HG02973 (cell line): Measurements from ENCODE around the gene DDC.
"Not testable (repeated sequence)": the region's sequence is repeated elsewhere in the genome, so short reads cannot be mapped to it uniquely, and the experiment has no call there.

Experiments used
- ATAC-seq: cut with Tn5 transposase; IDR thresholded peaks from one replicate; pipeline ENCODE4 v1.9.1; 2021; ENCODE audit warnings: moderate library complexity; ENCODE audit not compliant: unreplicated experiment

DDC gene

DNA sequence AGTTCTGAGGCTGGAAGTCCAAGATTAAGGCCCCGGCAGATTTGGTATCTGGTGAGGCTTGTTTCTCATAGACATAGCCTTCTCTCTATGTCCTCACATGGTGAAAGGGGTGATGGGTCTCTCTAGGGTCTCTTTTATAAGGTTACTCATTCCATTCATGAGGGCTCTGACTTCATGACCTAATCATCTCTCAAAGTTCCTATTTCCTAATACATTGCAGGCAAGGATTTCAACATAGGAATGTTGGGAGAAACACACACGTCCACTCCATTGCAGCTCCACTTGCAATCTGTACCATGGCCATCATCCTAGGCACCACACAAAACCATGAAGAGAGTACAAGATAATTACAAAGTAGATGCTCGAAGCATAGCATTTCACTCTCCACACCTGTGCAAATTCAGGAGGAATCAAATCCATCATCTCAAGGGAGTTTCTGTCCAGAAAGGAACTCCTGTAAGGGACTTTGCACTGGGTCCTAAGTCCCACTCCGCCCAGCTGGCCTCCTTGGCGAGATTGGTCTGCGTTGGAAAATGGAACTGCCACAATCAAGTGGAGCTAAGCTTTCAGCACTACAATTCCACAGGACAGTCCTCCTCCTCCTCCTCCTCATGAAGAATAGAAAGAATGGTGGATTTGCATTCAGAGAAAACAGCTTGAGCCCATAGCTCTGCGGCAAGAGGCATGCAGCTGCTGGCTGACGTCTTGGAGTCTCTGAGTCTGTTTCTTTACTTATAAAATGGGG, 8.8 kb downstream of the DDC start:
- no peak for ATAC-seq

DNA sequence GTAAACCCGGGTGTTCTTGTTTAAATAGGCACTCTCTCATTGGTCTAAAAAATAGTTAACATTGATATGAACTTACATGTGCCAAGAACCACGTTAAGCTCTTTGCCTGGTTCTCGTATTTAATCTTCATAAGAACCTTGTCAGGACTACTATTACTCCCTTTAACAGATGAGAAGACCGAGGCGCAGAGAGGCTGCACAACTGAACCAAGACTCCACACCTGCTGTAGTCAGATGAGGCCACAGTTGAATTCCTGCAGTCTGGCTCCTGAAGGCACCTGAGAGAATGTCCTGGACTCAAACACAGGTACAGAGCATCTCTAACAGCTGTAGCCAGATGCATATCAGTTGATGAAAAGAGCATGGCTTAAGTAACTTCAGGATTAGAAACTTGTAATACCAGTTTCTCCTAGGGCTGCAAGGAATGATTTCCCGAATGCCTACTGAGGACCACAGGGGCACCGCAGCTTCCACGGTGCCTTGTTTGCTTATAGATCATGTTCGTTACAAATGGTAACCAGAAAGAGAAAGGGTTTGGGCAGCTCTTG, 9.5 kb downstream of the DDC start:
- no peak for ATAC-seq

- ATAC-seq = no peak
Observed at GRCh38 chr7:50554431-50555322, 10.5 kb downstream of the DDC start.

DNA sequence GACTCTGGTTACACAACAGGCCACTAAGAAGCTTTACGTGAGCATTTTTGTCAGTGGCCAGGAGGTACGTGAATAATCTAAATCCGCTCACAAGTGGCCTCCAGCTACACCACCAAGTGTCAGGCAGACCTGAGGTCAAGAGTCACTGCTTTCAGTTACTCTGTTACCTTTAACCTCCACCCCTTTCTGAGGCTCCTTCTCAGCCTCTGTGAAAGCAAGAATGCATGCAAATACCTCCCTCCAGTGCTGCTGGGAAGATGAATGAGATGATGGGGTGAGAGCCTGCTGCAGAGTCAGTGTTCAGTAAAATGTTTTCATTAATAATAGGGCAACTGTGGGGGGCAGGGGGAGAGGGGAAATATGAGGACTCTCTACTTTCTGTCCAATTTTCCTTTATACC, 11.2 kb downstream of the DDC start:
- ATAC-seq = no peak

DNA sequence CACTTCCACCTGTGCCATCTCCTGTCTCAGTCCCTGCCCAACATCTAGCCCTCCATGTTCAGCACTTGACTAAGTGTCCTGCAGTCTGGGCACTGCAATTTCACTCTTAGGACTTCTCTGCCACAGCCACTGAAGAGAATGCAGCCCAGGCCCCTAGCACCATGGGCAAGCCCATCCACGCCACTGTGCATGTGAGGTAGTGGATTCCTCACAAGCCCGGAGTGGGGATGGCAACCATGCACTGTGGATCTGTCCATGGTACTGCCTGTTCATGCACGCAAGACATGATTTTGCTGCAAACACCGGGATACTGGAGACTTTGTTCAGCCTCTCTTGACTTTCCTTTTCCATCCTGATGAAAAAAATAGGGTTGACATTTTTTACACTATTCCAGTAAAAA, 12.3 kb downstream of the DDC start:
- no peak for ATAC-seq

GRCh38 chr7:50552139-50552538, 13.1 kb downstream of the DDC start:
- ATAC-seq = no peak

- ATAC-seq = not testable (repeated sequence)
Observed at GRCh38 chr7:50545613-50546012, 19.6 kb downstream of the DDC start.

DNA sequence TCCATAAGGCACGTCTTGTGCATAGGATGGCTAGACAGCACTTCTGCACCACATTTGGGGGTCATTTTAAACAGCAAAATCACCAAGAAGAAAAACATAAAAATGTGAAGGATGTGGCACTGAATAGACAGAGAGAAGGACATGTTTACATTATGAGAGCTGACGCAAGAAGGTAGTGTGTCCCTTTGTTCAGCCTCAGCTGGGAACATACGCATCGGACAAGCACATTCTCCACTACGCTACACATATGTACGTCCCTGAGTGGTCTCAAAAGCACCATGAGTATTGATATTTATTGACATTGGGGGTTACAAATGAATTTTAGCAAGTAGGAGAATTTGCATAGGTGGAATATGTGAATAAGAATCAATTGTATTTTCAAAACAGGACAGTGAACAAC, 20.2 kb downstream of the DDC start:
- no peak for ATAC-seq

GRCh38 chr7:50543776-50544442, 21.3 kb downstream of the DDC start:
- ATAC-seq = no peak

DNA sequence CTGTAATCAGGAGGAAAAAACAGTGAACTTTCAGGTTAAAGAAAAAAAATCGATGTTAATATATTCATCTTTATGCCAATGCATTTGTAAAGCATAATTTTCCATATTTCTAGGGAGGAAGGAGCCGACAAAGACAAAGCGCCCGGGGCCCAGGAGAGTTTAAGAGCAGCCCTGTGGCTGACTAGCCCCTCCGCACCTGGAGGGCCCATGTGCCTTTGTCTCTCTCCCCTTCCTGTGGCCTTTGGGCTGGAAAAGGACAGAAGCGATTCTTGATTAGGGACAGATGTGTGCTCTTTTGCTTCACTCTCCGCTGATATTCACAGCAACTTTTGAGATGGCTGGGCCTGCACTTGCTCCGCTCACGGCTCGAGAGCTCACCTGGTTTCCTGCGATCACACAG, 23.1 kb downstream of the DDC start:
- ATAC-seq = no peak

DNA sequence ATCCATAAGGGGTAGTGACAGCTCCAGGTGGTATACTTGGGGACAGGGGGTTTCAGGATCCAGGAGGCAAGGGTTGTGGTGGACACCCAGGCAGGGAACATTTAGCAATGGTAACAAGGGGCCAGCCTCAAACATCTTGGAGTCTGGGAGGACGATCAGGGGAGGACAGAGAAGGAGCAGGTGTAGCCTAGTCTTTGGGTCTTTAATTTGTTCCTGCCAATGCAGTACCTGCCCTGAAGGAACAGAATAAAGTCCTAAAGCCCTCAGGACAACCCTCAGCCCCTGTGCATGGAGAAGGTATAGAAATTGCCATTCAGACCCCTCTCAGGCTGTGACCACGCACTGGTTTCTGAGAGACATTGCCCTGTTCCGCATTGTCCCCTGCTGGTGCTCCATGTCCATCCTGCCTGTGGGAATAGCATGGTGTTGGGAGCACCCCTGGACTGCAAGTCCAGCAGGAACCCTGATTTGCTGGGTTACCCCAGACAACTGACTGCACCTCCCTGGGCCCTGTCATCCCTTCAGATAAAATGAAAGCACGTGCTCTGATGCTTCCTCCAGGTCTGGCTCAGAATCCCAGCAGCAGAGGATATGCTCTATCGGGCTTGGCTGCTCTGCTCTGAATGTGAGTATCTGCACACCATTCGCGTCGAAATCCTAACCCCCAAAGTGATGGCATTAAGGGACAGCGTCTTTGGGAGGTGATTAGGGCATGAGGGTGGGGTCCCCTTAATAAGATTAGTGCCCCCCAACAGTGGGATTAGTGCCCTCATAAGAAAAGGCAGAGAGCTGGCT, 24.2 kb downstream of the DDC start:
- no peak for ATAC-seq

- ATAC-seq = no peak
Observed at GRCh38 chr7:50539725-50540124, 25.5 kb downstream of the DDC start.

GRCh38 chr7:50538478-50538877, 26.7 kb downstream of the DDC start:
- no peak for ATAC-seq

DNA sequence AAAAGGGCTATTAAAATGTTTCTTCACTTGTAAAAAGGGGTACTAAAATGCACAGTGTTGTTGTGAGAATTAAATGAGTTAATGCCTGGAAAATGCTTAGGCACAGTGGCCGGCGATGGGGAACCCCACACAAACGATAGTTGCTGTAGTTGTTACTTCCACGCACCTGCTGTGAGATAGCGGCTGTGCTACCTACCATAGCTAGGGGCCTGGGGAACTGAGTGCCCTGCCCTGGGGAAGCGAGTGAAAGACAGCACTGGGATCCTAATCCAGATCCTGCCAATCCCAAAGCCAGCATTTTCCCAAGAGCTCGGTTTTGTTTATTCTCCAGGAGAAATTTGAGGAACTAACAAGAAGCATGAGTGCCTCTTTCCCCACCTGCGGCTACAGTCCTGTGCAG, 27.8 kb downstream of the DDC start:
- ATAC-seq = no peak

DNA sequence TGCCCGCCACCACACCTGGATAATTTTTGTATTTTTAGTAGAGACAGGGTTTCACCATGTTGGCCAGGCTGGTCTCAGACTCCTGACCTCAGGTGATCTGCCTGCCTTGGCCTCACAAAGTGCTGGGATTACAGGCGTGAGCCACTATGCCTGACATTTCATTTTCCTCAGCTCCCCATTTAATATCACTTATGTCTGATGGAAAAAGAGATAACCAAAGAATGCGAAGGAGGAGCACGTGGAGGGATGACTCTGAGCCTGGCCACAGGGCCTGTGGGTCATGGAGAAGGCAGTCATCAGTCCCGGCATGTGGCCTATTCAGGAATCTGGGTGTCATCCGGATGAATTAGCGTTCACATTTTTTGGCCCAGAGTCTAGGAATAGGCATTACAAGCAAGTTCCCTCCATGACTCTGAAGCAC, 29.9 kb downstream of the DDC start:
- ATAC-seq = not testable (repeated sequence)

- ATAC-seq = no peak
Observed at GRCh38 chr7:50534690-50535290, 30.4 kb downstream of the DDC start.

GRCh38 chr7:50533866-50534265, 31.3 kb downstream of the DDC start:
- no peak for ATAC-seq

GRCh38 chr7:50531928-50532327, 33.3 kb downstream of the DDC start:
- no peak for ATAC-seq

DNA sequence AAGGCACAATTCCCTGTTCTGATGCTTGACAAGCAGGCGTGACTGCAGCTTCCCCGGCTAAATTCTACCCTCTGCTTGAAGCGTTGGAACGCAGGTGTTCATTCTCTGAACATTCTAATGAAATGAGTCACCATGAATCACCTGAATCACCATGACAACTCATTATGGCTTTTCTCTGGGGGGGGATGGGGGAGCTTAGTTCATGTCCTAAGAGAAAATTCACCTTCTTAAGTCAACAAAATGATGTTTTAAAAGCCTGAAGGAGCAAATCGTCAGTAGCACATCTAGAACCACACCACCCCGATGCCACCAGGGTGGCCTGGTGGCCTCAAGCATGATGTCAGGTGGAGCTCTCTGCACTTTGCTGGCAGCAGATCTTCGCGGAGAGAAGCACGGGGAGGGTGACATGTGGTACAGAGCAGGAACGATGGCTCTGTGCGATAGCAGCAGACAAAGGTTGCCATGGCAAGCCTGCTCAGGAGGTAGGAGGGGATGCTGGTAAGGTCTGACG, 33.7 kb downstream of the DDC start:
- no peak for ATAC-seq

- ATAC-seq = no peak
Observed at GRCh38 chr7:50530766-50531165, 34.4 kb downstream of the DDC start.
